DLD1 (cell line): Measurements from ENCODE around the gene MUC5B.

Source experiments
- in situ Hi-C: cut with HindIII; loops from 2 replicates; pipeline ENCODE4 v1.10.0; 2017; ENCODE audit warnings: low sequenced_read_pairs

Gene MUC5B

GRCh38 chr11:1275021-1275420 is 52.2 kb downstream of the MUC5B start:
- in situ Hi-C loops: no loop called here

DNA sequence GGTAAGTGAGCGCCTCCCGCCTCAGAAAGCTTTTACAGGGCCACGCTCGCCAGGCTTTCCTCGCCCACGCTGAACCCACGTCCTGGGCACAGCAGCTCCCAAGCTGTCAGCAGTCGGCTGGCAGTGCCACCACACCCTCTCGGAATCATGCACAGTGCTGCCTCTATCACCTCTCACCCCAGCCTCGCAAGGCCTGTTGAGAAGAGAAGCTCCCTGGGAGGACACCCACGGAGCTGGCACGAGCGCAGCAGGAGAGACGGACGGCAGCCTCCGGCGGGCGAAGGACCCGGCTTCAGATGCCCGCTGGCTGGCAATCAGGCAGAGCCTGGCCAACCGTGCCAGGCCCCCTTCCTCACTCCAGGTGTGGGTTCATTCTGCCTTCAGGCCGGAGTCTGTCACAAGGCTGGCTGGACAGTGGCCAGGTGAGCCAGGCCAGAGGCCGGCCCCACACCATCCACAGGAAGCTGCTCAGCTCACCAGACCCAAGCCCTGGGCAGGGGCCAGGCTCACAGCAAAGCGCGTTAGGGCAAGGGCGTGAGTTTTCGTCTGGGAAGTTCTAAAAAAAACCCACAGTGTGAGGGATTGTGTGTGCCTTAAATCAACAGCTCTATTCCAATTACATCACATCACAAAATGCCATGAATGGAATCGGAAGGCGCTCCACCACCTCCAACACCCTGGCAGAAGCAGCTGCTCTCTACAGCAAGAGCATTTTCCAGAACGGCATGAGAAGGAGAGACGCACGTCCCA is 53.4 kb downstream of the MUC5B start:
- in situ Hi-C loops: no loop called here

DNA sequence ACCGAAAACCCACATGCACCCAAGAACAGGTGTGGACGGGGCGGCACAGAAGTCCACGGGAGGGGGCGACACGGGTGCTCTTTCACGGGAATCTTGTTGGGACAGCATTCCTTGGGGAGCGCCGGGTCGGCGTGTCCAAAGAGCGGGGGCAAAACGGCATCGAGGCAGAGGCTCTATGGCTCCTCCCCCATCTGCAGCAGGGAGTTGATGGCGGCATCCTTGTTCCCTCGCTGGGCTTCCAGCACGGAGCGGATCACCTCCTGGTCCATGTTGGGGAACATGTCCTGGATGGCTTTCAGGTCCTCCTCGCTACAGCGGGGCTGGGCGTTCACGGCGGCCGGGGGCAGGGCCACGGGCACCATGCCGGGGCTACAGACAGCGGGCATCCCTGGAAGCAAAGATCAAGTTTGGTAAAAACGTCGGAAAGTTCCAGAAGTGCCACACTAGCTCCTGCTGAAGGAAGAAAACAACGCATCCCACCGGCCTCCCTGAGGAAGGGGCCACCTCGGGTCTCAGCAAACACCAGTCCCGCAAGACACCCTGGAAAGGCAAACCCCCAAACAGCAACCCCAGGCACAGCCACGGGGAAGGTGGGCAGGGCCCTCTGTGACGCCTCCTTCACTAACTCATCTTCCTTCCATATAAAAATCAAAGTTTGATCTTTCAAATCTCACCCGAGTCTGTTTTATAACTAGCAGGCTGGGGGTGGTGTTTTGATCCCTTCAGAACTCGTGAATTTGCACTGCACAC is 54.2 kb downstream of the MUC5B start:
- in situ Hi-C loops: no loop called here

DNA sequence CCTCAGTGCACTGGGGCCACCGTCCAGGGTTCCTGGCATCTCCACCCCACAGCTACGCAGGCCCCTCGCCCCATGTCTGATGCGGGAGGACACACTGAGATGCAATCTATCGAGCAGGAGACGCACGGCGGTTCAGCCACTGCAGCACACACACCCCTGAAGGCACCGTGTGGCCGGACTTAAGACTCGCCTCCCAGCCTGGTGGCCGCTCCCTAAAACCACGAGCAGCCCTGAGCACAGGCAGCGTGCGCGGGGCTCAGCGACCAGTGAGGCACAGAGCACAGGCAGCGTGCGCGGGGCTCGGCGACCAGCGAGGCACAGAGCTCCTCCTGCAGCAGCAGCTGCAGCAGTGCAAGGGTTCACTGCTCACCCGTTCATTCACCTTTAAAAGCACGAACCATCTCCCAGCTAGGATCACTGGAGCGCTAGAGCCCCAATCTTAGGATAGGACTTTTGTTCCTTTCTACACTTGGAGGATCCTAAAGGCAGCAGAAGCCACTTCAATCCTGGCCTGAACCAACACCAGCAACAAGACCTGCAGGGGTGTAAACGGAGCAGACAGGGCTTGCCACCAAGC is 55.2 kb downstream of the MUC5B start:
- in situ Hi-C loops: no loop called here

DNA sequence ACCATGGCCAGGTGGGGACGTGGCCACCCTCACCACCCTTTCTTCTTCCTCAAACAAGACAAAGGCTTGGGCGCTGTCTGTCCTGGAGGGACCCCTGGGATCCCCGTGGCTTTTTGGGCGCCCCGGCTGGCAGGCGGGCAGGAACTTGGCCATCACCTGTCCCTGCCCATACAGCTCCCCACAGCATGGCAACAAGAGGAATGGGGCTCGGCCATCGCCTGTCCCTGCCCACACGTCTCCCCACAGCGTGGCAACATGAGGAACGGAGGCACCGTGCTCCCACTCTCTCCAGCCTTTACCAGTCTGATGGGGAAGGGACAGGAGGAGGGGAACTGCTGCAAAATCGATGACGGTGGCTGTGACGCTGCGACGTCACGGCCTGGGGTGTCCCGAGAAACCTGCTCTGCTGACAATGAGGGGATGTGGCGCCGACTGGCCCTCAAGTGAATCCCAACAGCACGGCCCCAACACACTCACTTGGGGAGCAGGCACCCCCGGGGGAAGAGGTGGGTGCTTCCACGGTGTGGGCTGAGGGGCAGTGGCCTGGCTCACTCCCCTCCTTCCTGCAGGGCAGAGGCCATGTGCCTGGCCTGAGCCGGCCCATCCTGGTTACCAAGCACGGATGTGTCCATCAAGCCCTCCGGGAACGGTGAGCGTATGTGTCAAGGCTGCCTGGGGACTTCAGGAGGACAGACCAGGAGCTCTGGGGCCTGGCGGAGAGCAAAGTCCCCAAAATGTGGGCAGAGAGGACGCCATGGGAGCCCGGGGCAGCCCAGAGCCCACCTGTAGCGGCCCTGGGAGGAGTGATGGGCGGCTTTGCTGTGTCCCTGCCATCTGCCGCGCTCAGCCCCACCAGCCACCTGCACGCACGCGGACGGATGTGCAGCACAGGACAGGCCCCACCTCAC is 56.2 kb downstream of the MUC5B start:
- in situ Hi-C loops: no loop called here

GRCh38 chr11:1279674-1280055 is 56.8 kb downstream of the MUC5B start:
- in situ Hi-C loops: no loop called here

DNA sequence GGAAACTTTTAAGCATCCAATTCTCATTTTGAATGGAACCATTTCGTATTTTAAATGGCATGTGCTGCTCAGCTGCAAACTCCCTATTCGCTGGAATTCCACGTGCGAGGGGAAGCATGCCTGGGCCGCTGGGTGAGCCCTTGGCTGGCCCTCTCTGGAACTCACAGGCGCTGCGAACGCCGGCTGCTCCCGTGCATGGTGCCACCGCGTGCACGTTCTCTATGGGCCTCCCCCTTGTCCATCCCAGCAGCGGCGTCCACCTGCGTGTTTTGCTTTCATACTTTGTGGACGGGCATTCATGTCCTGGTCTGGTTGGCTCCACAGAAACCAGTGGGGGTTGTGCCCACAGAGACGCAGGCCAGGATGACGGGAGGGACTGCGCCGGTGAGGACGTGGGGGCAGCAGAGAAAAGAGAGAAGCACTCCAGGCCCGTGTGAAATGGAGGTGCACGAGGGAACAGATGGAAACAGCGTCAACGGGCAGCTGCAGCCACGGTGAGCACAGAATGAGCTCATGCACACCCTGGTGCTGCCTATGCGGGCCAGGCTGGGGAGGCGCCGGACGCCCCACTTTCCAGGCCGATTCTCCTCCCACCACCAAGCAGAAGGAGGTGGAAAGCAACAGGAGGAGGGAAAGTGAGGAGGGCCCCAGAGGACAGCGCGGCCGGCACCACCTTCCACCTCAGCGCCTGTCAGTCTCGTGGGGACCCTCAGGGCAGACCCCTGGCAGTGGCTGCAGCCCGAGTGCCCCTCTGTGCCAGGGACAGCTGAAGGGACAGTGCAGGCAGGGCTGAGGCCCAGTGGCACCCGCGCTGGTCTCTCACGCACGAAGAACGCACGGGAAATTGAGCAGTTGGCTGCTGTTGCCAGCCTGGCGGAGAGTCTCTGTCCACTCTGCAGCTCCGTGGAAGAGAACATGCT is 57.5 kb downstream of the MUC5B start:
- in situ Hi-C loops: no loop called here

DNA sequence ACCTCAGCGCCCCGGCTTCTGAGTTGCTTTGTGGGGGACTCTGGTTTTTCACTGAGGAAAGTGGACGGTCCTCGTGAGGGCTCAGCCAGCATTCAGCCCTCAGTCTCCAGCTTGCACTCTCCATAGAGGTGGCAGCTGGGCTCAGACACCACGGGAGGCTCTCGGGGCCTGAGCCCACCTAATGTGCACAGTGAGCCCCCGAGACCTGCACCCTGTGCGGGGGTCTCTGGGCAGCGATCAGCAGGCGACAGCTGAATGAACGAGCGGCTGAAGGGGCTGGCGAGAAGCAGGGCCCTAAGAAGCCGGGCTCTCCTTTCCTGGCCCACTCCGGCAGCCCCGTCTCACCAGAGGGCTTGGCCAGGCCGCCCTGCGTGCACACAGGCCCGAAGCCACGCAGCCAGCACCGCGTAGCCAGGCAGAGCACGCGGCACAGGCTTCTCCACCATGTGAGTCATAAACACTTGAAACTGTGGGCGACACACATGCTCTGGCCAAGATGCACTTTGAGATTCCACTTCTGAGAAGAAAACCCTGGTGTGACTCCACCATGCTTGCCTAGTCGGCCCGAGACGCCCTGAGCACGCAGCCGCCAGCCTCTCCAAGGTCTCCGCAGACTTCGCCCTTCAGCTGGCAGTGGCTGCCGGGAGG is 58.6 kb downstream of the MUC5B start:
- in situ Hi-C loops: no loop called here

DNA sequence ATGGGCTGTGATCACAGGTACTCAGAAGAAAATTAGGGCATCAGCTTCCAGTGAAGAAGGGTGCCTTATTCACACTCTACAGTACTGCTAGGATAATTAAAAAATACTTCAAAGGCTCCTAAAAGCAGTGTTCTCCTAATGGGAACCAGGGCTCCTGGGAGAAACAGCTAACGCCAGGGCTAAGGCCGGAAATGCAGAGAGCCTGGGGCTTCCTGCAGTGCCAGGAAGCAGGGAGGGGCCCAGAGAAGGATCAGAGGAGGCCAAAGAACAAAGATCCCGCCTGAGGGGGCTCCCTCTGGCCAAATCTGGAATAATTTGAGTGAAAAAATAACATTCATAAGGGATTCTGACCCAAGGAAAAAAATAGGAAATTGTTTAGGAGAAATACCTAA is 59.1 kb downstream of the MUC5B start:
- in situ Hi-C loops: no loop called here

- in situ Hi-C loops: no loop called here
These were observed 60.2 kb downstream of the MUC5B start for GRCh38 chr11:1283091-1283511.

- in situ Hi-C loops: no loop called here
These were observed 61.0 kb downstream of the MUC5B start for GRCh38 chr11:1283906-1284305.

DNA sequence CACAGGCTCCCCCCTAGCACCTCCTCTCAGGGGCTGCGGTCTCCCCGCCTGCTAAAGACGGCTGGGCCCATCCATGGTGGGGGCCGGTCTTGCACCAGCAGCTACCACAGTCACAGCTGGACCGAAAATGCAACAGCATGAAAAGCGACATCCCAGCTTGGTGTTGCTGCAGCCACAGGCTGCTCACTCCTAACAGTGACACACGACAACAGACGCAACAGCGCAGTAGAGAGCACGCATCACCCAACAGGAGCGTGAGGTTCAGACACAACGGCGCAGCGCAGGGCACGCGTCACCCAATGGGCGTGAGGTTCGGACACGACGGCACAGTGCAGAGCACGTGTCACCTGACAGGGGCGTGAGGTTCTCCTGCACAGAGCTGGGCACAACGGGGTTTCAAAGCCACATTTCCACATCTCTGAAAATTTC is 62.5 kb downstream of the MUC5B start:
- in situ Hi-C loops: no loop called here

DNA sequence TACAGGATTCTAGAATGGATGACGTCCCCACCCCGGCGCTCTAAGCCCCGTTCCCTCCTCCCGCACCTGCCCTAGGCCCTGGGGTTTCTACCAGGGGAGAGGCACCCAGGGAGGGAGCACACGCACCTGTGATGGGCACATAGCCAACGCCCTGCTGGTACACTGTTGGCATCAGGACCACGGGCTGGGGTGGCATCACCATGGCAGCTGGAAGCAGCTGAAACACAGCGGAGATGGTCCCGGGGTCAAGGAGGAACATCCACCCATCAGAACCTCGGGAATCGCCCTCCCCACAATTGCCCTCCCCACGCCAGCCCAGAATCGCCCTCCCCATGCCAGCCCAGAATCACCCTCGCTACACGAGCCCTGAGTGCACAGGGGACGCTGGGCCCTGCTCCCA is 63.0 kb downstream of the MUC5B start:
- in situ Hi-C loops: no loop called here

GRCh38 chr11:1287928-1288327 is 65.1 kb downstream of the MUC5B start:
- in situ Hi-C loops: no loop called here

GRCh38 chr11:1288426-1289151 is 65.7 kb downstream of the MUC5B start:
- in situ Hi-C loops: no loop called here

DNA sequence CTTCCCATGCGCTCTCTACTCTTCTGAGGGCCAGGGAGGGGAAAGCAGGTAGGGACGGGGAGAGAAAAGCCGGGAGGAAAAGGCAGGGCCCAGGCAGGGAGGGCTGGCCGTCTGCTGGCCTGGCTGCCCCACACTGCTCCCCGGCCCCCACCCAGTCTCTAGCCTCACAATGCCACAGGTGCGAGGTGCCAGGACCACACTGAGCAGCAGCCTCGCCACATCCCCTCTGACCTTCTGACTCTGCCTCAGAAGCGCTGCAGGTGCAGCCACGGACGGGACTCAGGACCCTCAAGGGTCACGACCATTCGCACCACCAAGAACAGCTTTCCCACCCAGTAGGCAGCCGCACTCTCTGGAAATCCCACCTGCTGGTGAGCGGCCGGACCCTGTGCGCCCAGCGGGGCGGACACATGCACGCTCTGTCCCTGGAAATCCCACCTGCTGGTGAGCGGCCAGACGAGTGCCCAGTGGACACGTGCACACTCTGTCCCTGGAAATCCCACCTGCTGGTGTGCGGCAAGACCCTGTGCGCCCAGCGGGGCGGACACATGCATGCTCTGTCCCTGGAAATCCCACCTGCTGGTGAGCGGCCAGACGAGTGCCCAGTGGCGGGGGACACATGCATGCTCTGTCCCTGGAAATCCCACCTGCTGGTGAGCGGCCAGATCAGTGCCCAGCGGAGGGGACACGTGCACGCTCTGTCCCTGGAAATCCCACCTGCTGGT is 66.5 kb downstream of the MUC5B start:
- in situ Hi-C loops: no loop called here

DNA sequence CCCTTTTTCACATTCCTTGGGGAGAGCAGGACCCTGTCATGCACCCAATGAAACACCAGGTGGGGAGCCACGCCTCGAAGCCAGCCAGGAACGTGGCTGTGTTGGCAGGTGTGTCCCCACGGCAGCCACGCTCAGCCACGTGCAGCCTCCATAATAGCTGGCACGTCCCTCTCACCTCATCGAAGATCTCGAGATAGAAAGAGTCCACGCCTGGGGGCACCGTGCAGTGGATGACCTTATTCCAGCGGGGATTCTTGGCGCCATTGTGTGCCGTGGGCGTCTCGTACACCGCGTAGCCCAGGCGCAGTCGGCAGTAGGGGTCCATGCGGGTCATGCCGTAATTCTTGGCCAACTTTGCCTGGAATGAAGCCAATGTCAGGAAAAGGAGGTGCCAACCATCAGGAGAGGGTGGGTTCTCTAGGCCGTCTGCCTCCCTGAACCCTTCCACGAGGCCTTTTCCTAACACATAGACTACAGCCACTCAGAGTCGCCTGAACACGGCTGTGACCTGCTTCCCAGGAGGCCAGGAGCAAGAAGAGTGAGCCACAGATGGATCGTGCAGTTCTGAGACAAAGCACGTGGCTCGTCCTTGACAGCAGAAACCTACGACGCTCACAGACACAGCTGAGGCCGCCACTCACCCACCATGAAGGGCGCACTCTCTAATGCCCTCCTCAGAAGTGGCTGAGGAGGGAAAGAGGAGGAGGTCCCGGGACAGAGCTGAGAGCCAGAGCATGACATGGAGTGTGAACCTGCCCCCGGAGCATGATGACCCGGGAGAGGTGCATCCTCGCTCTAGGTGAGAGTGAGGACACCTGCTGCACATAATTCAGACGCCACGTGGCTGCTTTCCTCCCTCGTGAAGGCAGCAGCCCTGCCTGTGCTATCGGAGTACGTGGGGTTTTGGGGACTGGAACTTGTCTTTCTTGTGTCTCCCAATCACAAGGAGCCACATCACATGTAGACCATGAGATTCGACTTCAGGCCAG is 67.5 kb downstream of the MUC5B start:
- in situ Hi-C loops: no loop called here
